Measurements from ENCODE around the gene CSH1.
A peak's percentile ranks its signal among the peaks of the same experiment; 100 is the strongest.

The CSH1 gene

DNA sequence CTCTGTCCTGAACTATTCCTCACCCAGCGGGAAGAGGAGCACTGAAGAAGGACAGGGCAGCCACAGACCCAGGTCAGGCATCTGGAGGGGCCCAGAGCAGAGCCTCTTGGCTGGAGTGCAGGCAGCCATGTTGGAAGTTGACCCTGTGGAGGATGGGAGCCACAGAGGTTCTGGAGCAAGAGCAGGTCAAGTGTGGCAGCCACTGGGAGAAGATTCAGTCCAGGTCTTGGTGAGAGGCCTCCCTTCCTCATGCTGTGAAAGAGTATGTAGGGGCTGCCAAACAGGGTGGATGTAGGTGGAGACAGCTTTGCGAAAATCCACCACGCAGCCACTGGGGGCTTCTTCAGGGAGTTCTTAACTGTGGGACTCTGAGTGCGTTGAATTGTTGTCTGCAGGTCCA lies 36.3 kb upstream of the CSH1 start:
- Histone ChIP-seq H3K4me2 (ENCODE audit: insufficient read depth, low read length) (peak overlapping the region; percentile 86), H3K4me3 (ENCODE audit: low read depth in 1 of 2, low read length in 2 of 2) (peak overlapping the region in 1 of 2 experiments; percentile 62; a peak in 2 of 4 replicates), H3K27ac (ENCODE audit: low read length) (peak overlapping the region; percentile 61), H3K79me2 (ENCODE audit: insufficient read depth, low read length) (no peaks in the 10 kb centered on the region), H3K9ac (ENCODE audit: low read depth, low read length) (peak overlapping the region; percentile 40), H4K20me1 (ENCODE audit: insufficient read depth, low read length) (no peaks in the 10 kb centered on the region), H3K36me3 (ENCODE audit: insufficient read depth, low read length) (no peaks in the 10 kb centered on the region), H3K9me3 (ENCODE audit: insufficient read depth, low read length, severe bottlenecking) (no peaks in the 10 kb centered on the region), H3K27me3 (ENCODE audit: insufficient read depth, low read length, poor library complexity) (no peaks in the 10 kb centered on the region), H2AFZ (ENCODE audit: low read depth, low read length) (0 out of 2 replicates have a peak overlapping the region, but pooled peaks have one; percentile 19), H3K4me1 (ENCODE audit: insufficient read depth, low read length) (peaks cover 22% of the 10 kb centered on the region)
- ATAC-seq (ENCODE audit: insufficient read depth, low read depth), result no peak
- no peak for TF ChIP-seq EZH2 (IDR thresholded peaks at IDR 0.05; ENCODE audit: borderline replicate concordance, low read depth, low read length, severe bottlenecking)
- TF ChIP-seq, protein P1, sequence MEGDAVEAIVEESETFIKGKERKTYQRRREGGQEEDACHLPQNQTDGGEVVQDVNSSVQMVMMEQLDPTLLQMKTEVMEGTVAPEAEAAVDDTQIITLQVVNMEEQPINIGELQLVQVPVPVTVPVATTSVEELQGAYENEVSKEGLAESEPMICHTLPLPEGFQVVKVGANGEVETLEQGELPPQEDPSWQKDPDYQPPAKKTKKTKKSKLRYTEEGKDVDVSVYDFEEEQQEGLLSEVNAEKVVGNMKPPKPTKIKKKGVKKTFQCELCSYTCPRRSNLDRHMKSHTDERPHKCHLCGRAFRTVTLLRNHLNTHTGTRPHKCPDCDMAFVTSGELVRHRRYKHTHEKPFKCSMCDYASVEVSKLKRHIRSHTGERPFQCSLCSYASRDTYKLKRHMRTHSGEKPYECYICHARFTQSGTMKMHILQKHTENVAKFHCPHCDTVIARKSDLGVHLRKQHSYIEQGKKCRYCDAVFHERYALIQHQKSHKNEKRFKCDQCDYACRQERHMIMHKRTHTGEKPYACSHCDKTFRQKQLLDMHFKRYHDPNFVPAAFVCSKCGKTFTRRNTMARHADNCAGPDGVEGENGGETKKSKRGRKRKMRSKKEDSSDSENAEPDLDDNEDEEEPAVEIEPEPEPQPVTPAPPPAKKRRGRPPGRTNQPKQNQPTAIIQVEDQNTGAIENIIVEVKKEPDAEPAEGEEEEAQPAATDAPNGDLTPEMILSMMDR (IDR thresholded peaks at IDR 0.05; ENCODE audit: borderline replicate concordance, extremely low read depth, low read length, poor library complexity, severe bottlenecking), result no peak
- DNase-seq, result no peak

DNA sequence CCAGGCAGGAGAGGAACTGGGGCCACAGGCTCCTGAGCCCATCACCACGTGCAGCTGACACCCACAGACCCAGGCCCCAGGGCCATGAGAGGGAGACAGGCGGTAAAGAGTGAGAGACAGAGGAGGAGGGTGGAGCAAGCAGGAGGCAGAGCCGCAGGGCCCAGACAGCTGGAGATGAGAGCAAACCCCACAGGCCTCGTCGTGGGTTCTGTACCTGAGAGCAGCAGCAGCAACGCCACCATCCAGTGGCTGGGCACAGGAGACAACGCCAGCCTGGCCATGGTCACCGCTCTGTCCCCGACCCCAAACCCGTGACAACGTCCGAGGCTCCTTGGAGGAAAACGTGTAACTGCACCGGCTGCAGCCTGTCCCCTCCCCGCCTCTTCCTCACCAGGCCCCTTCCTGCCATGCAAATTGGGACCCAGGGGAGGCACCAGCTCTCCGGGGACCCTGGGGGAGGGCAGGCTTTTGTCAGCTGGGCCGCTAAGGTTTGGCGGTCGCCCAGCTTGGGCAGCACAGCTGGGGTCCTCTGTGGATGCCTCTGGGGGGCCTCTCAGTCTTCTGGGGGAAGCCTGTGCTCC lies 35.7 kb upstream of the CSH1 start, which contains the start of gene CD79B:
CD79B (minus strand) TSS at position 351 of the 581 bp plus-strand sequence; CDS start at position 281, 70 bp downstream.
- H3K4me1 ChIP-seq (ENCODE audit: insufficient read depth, low read length), result peaks cover 22% of the 10 kb centered on the region

DNA sequence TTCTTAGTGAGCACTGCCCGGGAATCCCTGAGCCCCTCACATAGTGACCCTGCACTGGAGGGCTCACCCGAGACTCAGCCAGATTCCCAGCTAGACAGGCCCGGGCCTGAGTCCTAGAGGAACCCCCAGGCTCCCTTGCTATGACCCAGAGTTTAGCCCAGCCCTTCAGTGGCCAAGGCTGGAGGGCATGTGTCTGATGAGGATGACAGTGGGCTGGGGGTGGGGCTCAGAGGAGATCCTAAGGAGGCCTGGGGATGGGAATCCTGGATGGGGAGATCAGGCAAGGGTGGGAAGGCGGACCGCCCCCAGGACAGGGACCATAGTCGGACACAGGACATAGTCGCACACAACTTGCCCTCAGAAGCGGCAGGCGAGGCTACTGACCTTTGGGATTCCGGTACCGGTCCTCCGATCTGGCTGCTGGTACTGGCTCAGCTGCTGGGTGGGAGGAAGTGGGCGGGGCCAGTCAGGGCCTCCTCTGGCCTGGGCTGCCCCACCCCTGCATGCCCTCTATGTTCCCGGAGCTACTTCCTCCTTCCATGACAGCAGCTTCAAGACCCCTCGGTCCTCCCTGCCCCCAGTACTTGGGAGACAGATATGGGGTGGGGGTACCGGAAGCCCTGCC lies 34.7 kb upstream of the CSH1 start:
- Histone ChIP-seq H3K27me3 (ENCODE audit: insufficient read depth, low read length, poor library complexity) (no peaks in the 10 kb centered on the region), H3K79me2 (ENCODE audit: insufficient read depth, low read length) (no peaks in the 10 kb centered on the region), H2AFZ (ENCODE audit: low read depth, low read length) (no peak overlapping the region), H4K20me1 (ENCODE audit: insufficient read depth, low read length) (no peaks in the 10 kb centered on the region), H3K36me3 (ENCODE audit: insufficient read depth, low read length) (no peaks in the 10 kb centered on the region), H3K9ac (ENCODE audit: low read depth, low read length) (peak overlapping the region; percentile 40; the same call in 1 of the 2 replicates), H3K4me1 (ENCODE audit: insufficient read depth, low read length) (peaks cover 22% of the 10 kb centered on the region), H3K4me3 (ENCODE audit: low read depth in 1 of 2, low read length in 2 of 2) (peak overlapping the region in 1 of 2 experiments; percentile 62; a peak in 2 of 4 replicates), H3K4me2 (ENCODE audit: insufficient read depth, low read length) (peak overlapping the region; percentile 86), H3K27ac (ENCODE audit: low read length) (peak overlapping the region; percentile 49), H3K9me3 (ENCODE audit: insufficient read depth, low read length, severe bottlenecking) (no peaks in the 10 kb centered on the region)
- TF ChIP-seq EZH2 (IDR thresholded peaks at IDR 0.05; ENCODE audit: borderline replicate concordance, low read depth, low read length, severe bottlenecking), result no peak
- TF ChIP-seq, protein P1 (IDR thresholded peaks at IDR 0.05; ENCODE audit: borderline replicate concordance, extremely low read depth, low read length, poor library complexity, severe bottlenecking), result no peak
- peak; percentile 47 for DNase-seq
- 0 out of 3 replicates have a peak, but pooled peaks have one; percentile 31 for ATAC-seq (ENCODE audit: insufficient read depth, low read depth)

More for the DNA sequence above, 35.7 kb upstream of the CSH1 start, which contains the start of gene CD79B:
- H3K27me3 ChIP-seq (ENCODE audit: insufficient read depth, low read length, poor library complexity), result no peaks in the 10 kb centered on the region
- H3K4me3 ChIP-seq (ENCODE audit: low read depth in 1 of 2, low read length in 2 of 2), result peak within 1 kb of the TSS; percentile 6 to 62; a peak in 3 of 4 replicates
- H3K9ac ChIP-seq (ENCODE audit: low read depth, low read length), result peak within 1 kb of the TSS; percentile 40
- peak within 1 kb of the TSS; percentile 61 for H3K27ac ChIP-seq (ENCODE audit: low read length)
- no peaks in the 10 kb centered on the region for H3K79me2 ChIP-seq (ENCODE audit: insufficient read depth, low read length)
- ATAC-seq (ENCODE audit: insufficient read depth, low read depth), result peak; percentile 86
- no peaks in the 10 kb centered on the region for H3K36me3 ChIP-seq (ENCODE audit: insufficient read depth, low read length)
- no peaks in the 10 kb centered on the region for H4K20me1 ChIP-seq (ENCODE audit: insufficient read depth, low read length)
- peak within 1 kb of the TSS; percentile 87 for H2AFZ ChIP-seq (ENCODE audit: low read depth, low read length)
- H3K9me3 ChIP-seq (ENCODE audit: insufficient read depth, low read length, severe bottlenecking), result no peaks in the 10 kb centered on the region
- peak; percentile 70 for DNase-seq
- no peak for TF ChIP-seq EZH2 (IDR thresholded peaks at IDR 0.05; ENCODE audit: borderline replicate concordance, low read depth, low read length, severe bottlenecking)
- TF ChIP-seq, protein P1 (IDR thresholded peaks at IDR 0.05; ENCODE audit: borderline replicate concordance, extremely low read depth, low read length, poor library complexity, severe bottlenecking), result peak; percentile 12
- H3K4me2 ChIP-seq (ENCODE audit: insufficient read depth, low read length), result peak within 1 kb of the TSS; percentile 86

Measured in DND-41 (cell line).